ENCODE measurements around the gene DNAAF8.

Gene DNAAF8

DNA sequence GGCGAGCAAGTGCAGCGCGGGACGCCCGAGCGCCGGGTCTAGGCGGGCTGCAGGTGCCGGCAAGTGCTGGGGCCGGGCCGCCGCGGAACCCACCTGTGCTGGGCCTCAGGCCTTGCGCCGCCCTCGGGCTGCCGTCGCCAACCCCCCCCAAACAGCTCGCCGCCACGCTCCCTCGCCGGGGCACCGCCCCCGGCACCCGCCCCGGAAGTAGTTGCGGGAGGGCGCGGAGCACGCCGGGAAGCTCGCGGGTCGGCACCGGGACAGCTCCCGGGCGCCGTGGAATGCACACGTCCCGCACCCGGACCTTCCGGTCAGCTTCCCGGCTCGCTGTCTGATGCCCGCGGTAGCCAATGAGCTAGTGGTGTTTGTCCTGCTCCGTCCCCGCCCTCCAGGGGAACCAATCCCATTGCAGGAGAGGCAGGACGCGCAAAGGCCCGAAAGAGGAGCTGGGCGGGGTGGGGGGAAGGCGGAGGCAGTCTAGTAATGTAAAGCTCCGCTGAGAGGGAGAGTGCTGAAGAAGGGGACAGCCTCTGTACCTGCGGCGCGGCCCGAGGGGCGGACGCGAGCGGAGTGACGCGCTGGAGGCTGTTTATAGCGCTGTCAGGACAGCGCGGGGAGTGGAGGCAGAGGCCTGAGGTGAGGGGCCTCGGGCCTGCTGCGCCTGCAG lies at the start of gene DNAAF8, which contains the start of gene ANKS3:
Gene DNAAF8, plus strand, starts transcription at position 475 of the 667 bp plus-strand sequence. CDS start 1,978 bp downstream, outside the sequence.
Gene ANKS3, minus strand, starts transcription at position 209 of the 667 bp plus-strand sequence. CDS start 4,122 bp downstream, outside the sequence.
- peak; percentile 57 to 78 for DNase-seq (ENCODE audit: low read depth in 2 of 2)

- DNase-seq (ENCODE audit: low read depth in 2 of 2) = no peak
These were observed 49.6 kb upstream of the DNAAF8 start for GRCh38 chr16:4684763-4685162.

GRCh38 chr16:4685292-4685691 lies 49.0 kb upstream of the DNAAF8 start:
- no peak for DNase-seq (ENCODE audit: low read depth in 2 of 2)

- no peak for DNase-seq (ENCODE audit: low read depth in 2 of 2)
These were observed 48.4 kb upstream of the DNAAF8 start for GRCh38 chr16:4685776-4686496.

- no peak for DNase-seq (ENCODE audit: low read depth in 2 of 2)
These were observed 47.7 kb upstream of the DNAAF8 start for GRCh38 chr16:4686497-4687210.

GRCh38 chr16:4687416-4687815 lies 46.9 kb upstream of the DNAAF8 start:
- DNase-seq (ENCODE audit: low read depth in 2 of 2) = no peak

- no peak for DNase-seq (ENCODE audit: low read depth in 2 of 2)
These were observed 46.2 kb upstream of the DNAAF8 start for GRCh38 chr16:4687946-4688673.

- no peak for DNase-seq (ENCODE audit: low read depth in 2 of 2)
These were observed 45.7 kb upstream of the DNAAF8 start for GRCh38 chr16:4688674-4689045.

- no peak for DNase-seq (ENCODE audit: low read depth in 2 of 2)
These were observed 45.2 kb upstream of the DNAAF8 start for GRCh38 chr16:4689091-4689671.

- no peak for DNase-seq (ENCODE audit: low read depth in 2 of 2)
These were observed 44.3 kb upstream of the DNAAF8 start for GRCh38 chr16:4689864-4690704.

- no peak for DNase-seq (ENCODE audit: low read depth in 2 of 2)
These were observed 43.2 kb upstream of the DNAAF8 start for GRCh38 chr16:4690946-4691665.

DNA sequence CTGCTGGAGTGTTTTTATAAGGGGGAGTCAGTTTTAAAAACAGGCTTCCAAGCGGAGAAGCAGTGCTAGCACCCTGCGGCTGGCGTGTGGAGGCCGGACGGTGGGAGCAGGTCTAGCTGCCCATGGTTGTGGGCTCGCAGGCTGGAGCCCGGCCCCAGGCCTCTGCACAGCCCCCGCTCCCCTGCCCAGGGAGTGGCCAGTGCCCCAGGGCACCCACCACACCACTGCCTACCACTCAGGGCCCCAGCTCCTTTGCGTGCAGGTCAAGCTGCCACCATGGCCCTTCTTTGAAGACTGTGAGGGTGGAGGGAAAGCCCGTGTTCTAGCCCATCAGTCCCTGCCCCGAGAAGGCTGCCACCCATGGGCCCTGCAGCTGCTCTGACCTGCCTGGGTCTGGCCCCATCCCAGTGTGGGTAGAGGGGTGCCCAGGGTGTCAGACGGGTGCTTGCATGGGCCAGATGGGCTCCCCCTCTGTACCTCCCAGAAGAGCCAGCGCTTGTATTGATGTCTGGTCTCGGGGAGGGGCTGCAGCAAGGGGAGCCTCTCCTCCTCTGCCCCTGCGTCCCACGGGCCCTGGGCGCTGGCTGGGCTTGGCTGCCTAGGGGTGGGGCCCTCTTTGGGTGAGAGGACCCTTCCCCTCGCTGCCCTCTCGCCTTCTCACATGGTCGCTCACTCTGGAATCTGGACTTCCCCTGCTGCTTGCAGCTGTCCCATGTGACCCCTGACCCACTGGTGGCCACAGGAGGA lies 42.5 kb upstream of the DNAAF8 start:
- DNase-seq (ENCODE audit: low read depth in 2 of 2) = no peak

DNA sequence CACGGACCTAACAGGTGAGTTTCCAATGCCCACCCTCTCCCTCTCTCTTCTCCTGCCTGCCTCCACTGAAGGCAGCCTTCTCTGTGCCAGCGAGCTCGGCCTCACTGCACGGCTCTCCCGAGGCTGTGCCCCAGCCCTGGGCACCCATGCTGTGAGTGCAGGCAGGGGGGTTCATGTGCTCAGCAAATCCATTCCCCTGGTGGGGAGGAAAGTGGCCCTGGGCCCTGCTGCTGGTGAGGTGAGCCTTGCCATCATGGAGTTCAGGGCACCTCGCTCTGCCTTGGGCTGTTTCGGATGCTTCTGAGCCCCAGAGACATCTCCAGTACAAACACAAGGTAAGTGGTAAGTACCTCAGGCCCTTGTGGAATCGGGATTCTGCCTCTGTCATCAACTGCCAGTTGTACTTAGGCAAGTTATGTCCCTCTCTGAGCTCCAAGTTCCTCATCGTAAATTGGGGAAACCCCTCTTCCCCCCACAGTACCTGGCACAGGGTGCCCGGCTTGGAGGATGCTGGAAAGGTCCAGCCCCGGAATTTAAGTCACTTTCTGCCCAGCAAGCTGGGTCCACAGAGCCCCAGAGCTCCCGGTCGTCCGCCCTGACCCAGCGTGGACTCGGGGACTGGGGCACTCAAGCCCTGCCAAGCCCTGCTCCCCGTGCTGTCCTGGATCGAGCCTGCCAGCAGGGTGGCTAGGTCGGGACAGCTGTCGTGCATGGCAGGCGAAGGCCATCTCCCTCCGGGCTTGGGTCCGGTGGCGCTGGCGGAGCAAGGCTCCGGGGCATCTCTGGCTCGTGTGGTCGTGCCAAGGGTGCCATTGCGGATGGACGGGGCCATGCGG lies 41.7 kb upstream of the DNAAF8 start:
- no peak for DNase-seq (ENCODE audit: low read depth in 2 of 2)

DNA sequence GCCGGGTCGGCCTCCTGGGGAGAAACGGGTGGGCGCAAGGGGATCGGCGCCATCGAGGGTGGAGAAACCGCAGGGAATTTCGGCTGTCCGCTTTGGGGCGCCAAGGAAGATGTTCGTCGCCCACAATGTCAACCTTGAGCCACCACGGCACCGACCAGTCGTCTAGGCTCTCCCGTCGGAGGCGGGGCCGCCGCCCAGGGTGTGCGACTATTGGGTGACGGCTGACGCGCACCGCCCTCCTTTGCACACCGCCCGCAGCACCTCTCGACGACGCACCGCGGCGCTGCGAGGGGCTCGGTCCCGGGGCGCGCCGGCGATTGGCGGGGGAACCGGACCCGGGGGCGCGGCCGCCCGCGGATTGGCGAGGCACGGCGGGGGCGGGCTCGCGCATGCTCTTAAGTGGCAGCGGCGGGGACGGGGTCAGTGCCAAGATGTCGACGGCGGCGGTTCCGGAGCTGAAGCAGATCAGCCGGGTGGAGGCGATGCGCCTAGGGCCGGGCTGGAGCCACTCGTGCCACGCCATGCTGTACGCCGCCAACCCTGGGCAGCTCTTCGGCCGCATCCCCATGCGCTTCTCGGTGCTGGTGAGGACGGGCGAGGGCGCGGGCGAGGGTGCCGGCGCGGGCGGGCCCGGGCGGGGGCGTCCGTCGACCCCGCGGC lies 40.9 kb upstream of the DNAAF8 start, which contains the start of gene NUDT16L1:
Gene NUDT16L1, plus strand, starts transcription at position 267 of the 660 bp plus-strand sequence. Its CDS starts 165 bp downstream, at position 432.
- peak; percentile 88 to 98 for DNase-seq (ENCODE audit: low read depth in 2 of 2)

DNA sequence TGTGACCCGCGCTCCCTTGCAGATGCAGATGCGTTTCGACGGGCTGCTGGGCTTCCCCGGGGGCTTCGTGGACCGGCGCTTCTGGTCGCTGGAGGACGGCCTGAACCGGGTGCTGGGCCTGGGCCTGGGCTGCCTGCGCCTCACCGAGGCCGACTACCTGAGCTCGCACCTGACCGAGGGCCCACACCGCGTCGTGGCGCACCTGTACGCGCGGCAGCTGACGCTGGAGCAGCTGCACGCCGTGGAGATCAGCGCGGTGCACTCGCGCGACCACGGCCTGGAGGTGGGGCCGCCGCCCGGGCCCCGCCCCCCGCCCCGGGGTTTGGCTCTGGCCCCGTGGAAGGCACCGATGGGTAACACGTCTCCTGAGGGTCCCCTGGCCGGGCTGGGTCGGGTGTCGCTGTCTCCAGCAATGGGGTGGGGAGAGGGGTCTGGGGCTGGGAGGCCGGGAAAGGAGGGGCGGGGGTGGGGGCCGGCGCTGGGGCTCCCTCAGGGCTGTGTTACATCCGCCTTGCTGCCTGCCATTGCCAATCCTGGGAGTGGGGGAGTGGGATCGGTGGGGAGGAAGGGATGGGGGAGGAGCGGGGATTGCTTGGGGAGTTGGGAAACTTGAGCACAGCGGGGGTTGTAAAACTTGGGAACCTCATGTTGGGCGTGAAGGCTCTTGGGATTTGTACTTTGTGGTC lies 40.2 kb upstream of the DNAAF8 start:
- peak in 1 of 2 donors; percentile 32 for DNase-seq (ENCODE audit: low read depth in 2 of 2)

GRCh38 chr16:4694642-4695451 lies 39.5 kb upstream of the DNAAF8 start:
- DNase-seq (ENCODE audit: low read depth in 2 of 2) = no peak
